ENCODE data around the gene HDAC11. TPM values are rescaled to one million over a fixed set of nuclear protein-coding genes. Genes with fewer than 3 reads are reported as not detected.
A peak's percentile ranks its signal among the peaks of the same experiment; 100 is the strongest.

Gene HDAC11
- total and polyA plus RNA-seq, 3 donors from 2014 or later = 33.1 to 97.7 (median 81.9) TPM

DNA sequence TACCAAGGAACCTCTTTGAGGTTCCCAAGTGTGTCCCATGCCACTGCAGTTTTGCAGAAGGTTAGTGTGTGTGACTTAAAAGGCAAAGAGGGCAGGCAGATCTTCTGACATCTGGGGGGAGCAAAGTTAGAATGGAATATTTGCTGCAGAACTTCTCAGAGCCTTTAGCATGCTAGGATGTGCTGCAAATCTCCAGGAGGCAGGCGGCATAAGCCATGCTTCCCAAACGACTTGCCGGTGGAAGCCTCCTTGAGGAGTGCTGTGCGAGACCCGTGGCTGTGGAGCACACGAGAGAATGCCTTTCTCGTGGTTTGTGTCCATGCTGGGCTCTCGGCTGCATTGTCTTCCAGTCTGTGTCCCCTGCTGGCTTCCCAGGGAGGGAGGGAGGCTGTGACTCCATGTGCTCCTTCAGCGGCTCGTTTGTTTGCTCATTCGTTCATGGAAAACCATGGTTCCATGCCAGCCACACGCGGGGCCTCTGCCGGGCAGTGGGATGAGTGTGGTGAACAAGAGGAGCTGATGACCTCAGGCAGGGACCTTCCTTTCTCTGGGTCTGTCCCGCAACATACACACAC is 13.8 kb downstream of the HDAC11 start:
- H3K27me3 ChIP-seq = no peaks in the 10 kb centered on the region
- H3K4me3 ChIP-seq = no peak overlapping the region
- 73 to 86% methylated on average over 7 to 15 of the region's 15 CpGs for WGBS, 2 donors
- TF ChIP-seq, protein P1, sequence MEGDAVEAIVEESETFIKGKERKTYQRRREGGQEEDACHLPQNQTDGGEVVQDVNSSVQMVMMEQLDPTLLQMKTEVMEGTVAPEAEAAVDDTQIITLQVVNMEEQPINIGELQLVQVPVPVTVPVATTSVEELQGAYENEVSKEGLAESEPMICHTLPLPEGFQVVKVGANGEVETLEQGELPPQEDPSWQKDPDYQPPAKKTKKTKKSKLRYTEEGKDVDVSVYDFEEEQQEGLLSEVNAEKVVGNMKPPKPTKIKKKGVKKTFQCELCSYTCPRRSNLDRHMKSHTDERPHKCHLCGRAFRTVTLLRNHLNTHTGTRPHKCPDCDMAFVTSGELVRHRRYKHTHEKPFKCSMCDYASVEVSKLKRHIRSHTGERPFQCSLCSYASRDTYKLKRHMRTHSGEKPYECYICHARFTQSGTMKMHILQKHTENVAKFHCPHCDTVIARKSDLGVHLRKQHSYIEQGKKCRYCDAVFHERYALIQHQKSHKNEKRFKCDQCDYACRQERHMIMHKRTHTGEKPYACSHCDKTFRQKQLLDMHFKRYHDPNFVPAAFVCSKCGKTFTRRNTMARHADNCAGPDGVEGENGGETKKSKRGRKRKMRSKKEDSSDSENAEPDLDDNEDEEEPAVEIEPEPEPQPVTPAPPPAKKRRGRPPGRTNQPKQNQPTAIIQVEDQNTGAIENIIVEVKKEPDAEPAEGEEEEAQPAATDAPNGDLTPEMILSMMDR (IDR thresholded peaks at IDR 0.05) = no peak
- TF ChIP-seq POLR2A (IDR thresholded peaks at IDR 0.05) = no peak
- peaks cover 10% of the 10 kb centered on the region for H3K4me1 ChIP-seq
- intact Hi-C loops (cut with DNase I; ENCODE audit: low total_unique reads) = no loop called here
- no peak for DNase-seq
- no peaks in the 10 kb centered on the region for H3K9me3 ChIP-seq
- H3K36me3 ChIP-seq (ENCODE audit: low read depth, missing control alignments) = no peaks in the 10 kb centered on the region
- H3K27ac ChIP-seq = no peak overlapping the region

- no peak overlapping the region for H3K4me3 ChIP-seq
- H3K9me3 ChIP-seq = no peaks in the 10 kb centered on the region
- no peak overlapping the region for H3K27ac ChIP-seq
- H3K36me3 ChIP-seq (ENCODE audit: low read depth, missing control alignments) = no peaks in the 10 kb centered on the region
- H3K4me1 ChIP-seq = peaks cover 10% of the 10 kb centered on the region
- H3K27me3 ChIP-seq = no peaks in the 10 kb centered on the region
- intact Hi-C loops (cut with DNase I; ENCODE audit: low total_unique reads) = loop anchor here (5.0 kb wide), 1 partner anchor 158 kb away; no protein-coding TSS in a partner anchor
- TF ChIP-seq, protein P1 (IDR thresholded peaks at IDR 0.05) = peak; percentile 48 to 56 (median 55)
- TF ChIP-seq POLR2A (IDR thresholded peaks at IDR 0.05) = no peak
- WGBS, 2 donors = 59 to 60% methylated on average over 5 to 11 of the region's 11 CpGs
- DNase-seq = peak; percentile 46
These were observed 14.6 kb downstream of the HDAC11 start for GRCh38 chr3:13494463-13495350.

- no peak for DNase-seq
- Histone ChIP-seq H3K9me3 (no peaks in the 10 kb centered on the region), H3K36me3 (ENCODE audit: low read depth, missing control alignments) (no peaks in the 10 kb centered on the region), H3K4me1 (peaks cover 10% of the 10 kb centered on the region), H3K27me3 (no peaks in the 10 kb centered on the region), H3K4me3 (no peak overlapping the region), H3K27ac (no peak overlapping the region)
- intact Hi-C loops (cut with DNase I; ENCODE audit: low total_unique reads) = loop anchor here (5.0 kb wide), 1 partner anchor 157 kb away; no protein-coding TSS in a partner anchor
- WGBS, 2 donors = 90 to 93% methylated on average over 3 of the region's 3 CpGs
- TF ChIP-seq, protein P1 (IDR thresholded peaks at IDR 0.05) = no peak
- no peak for TF ChIP-seq POLR2A (IDR thresholded peaks at IDR 0.05)
These were observed 15.3 kb downstream of the HDAC11 start for GRCh38 chr3:13495351-13495813.

DNA sequence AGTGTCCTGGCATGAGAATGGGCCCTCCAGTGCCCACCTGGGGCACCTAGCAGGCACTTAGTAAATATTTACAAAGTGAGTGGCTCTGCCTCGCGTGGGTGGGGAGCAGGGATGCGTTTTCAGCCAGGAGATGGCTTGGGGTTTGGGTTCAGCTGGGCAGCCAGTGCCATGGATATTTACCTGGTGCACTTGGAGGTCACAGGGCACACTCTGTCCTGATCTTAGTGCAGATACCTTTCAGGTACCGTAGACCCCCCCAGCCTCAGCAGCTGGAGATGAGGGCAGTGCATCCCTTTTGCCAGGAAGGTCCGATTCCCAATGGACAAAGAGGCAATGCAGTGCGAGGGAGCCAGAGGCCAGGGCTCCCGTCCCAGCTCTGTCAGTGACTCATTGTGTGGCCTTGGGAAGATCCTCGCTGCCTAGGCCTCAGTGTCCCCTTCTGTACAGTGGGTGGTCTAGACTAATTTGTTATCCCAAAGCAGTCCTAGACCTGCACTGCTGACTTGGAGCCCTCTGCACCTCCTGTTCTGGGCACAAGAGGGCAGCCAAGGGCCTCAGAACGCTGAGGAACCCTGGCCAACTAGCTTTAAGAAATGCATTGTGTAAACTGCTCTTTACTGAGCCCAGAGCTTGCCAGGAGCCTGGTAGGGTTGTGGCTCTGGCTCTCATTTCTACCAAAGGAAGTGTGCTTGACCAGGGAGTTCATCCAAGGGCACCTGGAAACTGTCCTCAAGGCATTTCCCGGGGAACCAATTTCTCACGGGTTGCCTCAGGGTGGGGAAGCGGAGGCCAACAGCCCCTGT is 16.0 kb downstream of the HDAC11 start:
- Histone ChIP-seq H3K9me3 (no peaks in the 10 kb centered on the region), H3K4me1 (peaks cover 10% of the 10 kb centered on the region), H3K4me3 (no peak overlapping the region), H3K27me3 (no peaks in the 10 kb centered on the region), H3K27ac (peak overlapping the region; percentile 10 to 44), H3K36me3 (ENCODE audit: low read depth, missing control alignments) (no peaks in the 10 kb centered on the region)
- TF ChIP-seq POLR2A (IDR thresholded peaks at IDR 0.05) = no peak
- TF ChIP-seq, protein P1 (IDR thresholded peaks at IDR 0.05) = peak; percentile 80 to 92 (median 92)
- intact Hi-C loops (cut with DNase I; ENCODE audit: low total_unique reads) = loop anchor here (5.0 kb wide), 1 partner anchor 156 kb away; no protein-coding TSS in a partner anchor
- 57 to 61% methylated on average over 6 to 12 of the region's 12 CpGs for WGBS, 2 donors
- peak; percentile 88 for DNase-seq
